AG04449 (cell line): ENCODE data around the gene MORC3.

Experiments
- CTCF ChIA-PET: fragments of 350-600 bp; formaldehyde crosslinking; extraction: SDS; loops from one replicate; lab custom pipeline; 2021; ENCODE audit warnings: antibody characterized with exemption; lab: Yijun Ruan, JAX
- POLR2A ChIA-PET: fragments of 400-600, 350-600 bp; formaldehyde crosslinking; extraction: SDS; loops from one replicate; lab custom pipeline; 2020; ENCODE audit warnings: antibody characterized with exemption, inconsistent platforms; lab: Yijun Ruan, JAX
- DNase-seq: peaks from one replicate; pipeline ENCODE4 v3.0.0-alpha.2; 2010; ENCODE audit warnings: low read depth, low spot score
- H3K4me3 ChIP-seq: 2 replicates; pipeline ENCODE4 v1.5.1; 2011; ENCODE audit warnings: low read depth, mild to moderate bottlenecking, control low read depth, low read length
- TF ChIP-seq, protein P1 (sequence below): IDR thresholded peaks from one replicate; pipeline ENCODE4 v1.5.1; 2011; ENCODE audit warnings: mild to moderate bottlenecking, moderate library complexity, low read length, control low read depth, inconsistent platforms; ENCODE audit not compliant: insufficient read depth; ENCODE audit errors: missing control alignments

The MORC3 gene

DNA sequence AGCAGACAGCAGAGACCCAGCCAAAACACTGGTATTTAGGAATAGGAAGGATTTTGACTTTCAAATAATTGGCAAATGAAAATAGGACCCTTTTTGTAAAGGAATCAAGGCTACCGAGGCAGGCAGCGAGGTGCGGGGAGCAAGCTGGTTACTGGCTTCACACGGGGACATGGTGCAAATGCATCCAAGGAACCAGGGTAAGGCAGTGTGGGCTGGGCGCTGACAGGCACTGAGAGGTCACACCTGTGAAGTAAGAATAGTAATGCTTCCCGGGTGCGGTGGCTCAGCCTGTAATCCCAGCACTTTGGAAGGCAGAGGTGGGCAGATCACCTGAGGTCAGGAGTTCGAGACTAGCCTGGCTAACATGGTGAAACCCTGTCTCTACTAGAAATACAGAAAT lies 80.7 kb downstream of the MORC3 start:
- CTCF ChIA-PET, result no interaction called here

DNA sequence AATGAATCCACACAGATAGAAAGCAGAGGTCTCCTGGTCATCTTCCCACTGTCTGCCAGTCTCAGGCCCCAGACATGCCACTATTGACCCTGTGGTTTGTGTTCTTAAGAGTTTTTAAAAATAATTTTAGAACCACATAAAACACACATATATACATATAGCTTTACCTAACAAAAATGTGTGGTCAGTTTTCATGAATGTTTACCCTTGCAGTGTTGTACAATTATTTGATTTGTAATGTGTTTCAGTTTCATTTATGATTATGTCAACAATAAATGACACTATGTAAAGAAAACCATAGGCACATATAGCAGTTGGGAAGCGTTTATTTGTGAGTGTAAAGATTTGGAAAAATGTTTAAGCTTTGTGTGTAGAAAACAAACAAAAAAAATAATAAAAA lies 82.3 kb downstream of the MORC3 start:
- TF ChIP-seq, protein P1, sequence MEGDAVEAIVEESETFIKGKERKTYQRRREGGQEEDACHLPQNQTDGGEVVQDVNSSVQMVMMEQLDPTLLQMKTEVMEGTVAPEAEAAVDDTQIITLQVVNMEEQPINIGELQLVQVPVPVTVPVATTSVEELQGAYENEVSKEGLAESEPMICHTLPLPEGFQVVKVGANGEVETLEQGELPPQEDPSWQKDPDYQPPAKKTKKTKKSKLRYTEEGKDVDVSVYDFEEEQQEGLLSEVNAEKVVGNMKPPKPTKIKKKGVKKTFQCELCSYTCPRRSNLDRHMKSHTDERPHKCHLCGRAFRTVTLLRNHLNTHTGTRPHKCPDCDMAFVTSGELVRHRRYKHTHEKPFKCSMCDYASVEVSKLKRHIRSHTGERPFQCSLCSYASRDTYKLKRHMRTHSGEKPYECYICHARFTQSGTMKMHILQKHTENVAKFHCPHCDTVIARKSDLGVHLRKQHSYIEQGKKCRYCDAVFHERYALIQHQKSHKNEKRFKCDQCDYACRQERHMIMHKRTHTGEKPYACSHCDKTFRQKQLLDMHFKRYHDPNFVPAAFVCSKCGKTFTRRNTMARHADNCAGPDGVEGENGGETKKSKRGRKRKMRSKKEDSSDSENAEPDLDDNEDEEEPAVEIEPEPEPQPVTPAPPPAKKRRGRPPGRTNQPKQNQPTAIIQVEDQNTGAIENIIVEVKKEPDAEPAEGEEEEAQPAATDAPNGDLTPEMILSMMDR, result no peak
- POLR2A ChIA-PET, result no interaction called here
- no peak overlapping the region for H3K4me3 ChIP-seq
- CTCF ChIA-PET, result interaction anchor here (1.0 to 2.1 kb wide), 3 partner anchors 17 to 20 kb away, joined by 3 to 12 read pairs (median 4); no protein-coding TSS in a partner anchor
- no peak for DNase-seq

More for the DNA sequence above, 80.7 kb downstream of the MORC3 start:
- H3K4me3 ChIP-seq, result no peak overlapping the region
- DNase-seq, result no peak
- POLR2A ChIA-PET, result no interaction called here
- TF ChIP-seq, protein P1, result no peak

DNA sequence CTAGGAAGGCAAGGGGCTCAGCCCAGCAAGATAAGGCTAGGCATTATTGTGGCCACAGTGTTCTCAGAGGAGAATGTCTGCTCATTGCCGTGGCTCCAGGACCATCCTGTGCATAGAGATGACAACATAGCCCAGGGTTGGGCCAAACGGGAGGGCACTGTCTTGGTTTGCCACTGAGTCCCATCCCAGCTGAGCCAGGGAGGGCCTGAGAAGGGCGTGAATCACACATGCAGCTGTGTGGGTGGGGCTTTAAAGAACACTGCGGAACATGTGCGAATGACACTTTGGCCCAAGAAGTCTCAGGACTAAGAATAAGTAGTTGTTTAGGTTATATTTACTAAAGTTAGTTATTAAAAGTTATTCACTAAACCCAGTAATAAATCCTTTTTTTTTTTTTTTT lies 83.7 kb downstream of the MORC3 start:
- no peak overlapping the region for H3K4me3 ChIP-seq
- no peak for DNase-seq
- ChIA-PET CTCF (interaction anchor here (2.1 kb wide), 1 partner anchor 18 kb away, joined by 12 read pairs; no protein-coding TSS in a partner anchor), POLR2A (interaction anchor here (0.7 kb wide), 1 partner anchor 25 kb away, joined by 6 read pairs; no protein-coding TSS in a partner anchor)
- TF ChIP-seq, protein P1, result no peak

DNA sequence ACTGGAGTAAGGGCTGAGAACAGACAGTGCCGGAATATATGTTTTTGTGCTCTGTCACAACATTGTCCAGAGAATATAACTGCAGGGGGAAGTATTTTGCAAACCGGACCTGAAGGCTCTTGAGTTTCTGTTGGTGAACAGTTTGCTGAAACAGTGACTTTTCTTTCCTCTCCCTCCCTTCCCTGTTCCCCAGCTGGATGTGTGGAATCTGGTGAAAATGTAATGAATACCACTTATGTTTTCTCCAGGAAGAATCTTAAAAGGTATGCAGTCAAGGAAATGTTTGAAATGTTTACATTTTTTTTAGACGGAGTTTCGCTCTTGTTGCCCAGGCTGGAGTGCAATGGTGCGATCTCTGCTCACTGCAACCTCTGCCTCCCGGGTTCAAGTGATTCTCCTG lies 88.6 kb downstream of the MORC3 start:
- CTCF ChIA-PET, result no interaction called here
- POLR2A ChIA-PET, result no interaction called here
- DNase-seq, result no peak
- TF ChIP-seq, protein P1, result no peak
- no peak overlapping the region for H3K4me3 ChIP-seq

DNA sequence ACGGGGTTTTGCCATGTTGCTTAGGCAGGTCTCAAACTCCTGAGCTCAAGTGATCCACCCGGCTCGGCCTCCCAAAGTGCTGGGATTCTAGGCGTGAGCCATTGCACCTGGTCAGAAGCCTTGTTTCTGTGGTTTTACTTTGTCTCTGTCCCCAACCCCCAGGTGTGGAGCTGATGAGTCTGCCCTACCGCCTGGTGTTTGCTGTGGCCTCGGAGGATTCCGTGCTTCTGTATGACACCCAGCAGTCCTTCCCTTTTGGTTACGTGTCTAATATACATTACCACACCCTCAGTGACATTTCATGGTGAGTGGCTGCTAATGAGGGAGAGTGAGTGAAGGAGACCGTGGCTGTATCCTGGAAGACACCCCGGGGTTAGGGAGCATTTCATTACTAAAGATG lies 91.3 kb downstream of the MORC3 start:
- TF ChIP-seq, protein P1, result no peak
- CTCF ChIA-PET, result interaction anchor here (1.5 to 1.8 kb wide), 3 partner anchors 9 to 12 kb away, joined by 6 to 9 read pairs (median 6); no protein-coding TSS in a partner anchor
- no peak for DNase-seq
- POLR2A ChIA-PET, result no interaction called here
- no peak overlapping the region for H3K4me3 ChIP-seq

DNA sequence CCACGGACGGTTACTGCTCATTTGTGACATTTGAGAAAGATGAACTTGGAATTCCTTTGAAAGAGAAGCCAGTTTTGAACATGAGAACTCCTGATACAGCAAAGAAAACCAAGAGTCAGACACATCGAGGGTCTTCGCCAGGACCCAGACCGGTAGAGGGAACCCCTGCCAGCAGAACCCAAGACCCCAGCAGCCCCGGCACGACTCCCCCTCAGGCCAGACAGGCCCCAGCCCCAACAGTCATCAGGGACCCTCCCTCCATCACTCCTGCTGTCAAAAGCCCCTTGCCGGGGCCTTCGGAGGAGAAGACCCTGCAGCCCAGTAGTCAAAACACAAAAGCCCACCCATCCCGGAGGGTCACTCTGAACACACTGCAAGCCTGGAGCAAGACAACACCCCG lies 92.9 kb downstream of the MORC3 start:
- POLR2A ChIA-PET, result no interaction called here
- TF ChIP-seq, protein P1, result no peak
- CTCF ChIA-PET, result interaction anchor here (1.5 kb wide), 1 partner anchor 10 kb away, joined by 8 read pairs; no protein-coding TSS in a partner anchor
- H3K4me3 ChIP-seq, result no peak overlapping the region
- no peak for DNase-seq
